ENCODE data around the gene WDR3. TPM values are rescaled to one million over a fixed set of nuclear protein-coding genes. Genes with fewer than 3 reads are reported as not detected.

The WDR3 gene
- polyA plus RNA-seq, 1 donor: 33.2 TPM

DNA sequence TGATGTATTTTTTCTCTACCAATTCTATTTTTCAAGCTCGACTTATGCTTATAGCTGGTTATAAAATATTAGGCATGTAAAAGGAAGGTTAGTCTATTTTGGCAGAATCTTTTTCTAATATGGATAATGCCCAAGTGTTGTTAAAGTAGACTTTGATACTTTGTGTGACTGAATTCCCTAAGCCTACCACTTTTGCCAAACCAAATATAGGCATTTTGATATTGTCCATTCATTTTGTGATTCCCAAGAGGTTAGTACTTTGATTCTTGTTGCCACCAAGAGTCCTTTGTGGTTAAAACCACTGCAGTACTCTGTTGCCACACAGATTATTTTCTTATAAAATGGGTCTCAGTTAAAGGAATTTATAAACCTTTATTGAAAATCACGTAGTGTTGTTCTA is 4.2 kb downstream of the WDR3 start:
- DNase-seq: no peak

DNA sequence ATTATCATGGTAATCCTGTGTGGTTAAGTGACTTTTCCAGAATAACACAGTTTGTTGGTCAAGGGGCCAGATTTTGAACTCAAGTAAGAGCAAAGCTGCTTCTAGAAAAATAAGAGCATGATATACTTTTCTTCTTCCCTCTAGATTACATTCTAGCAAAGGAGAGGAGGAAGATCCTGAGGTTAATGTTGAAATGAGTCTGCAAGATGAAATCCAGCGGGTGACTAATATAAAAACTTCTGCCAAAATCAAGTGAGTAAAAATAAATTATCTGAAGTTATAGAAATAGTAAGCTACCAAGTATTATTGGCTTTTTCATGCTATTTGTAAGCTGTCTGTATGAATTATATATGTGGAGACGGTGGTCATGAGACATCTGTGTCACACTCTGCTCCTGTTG is 12.8 kb downstream of the WDR3 start:
- DNase-seq: no peak

DNA sequence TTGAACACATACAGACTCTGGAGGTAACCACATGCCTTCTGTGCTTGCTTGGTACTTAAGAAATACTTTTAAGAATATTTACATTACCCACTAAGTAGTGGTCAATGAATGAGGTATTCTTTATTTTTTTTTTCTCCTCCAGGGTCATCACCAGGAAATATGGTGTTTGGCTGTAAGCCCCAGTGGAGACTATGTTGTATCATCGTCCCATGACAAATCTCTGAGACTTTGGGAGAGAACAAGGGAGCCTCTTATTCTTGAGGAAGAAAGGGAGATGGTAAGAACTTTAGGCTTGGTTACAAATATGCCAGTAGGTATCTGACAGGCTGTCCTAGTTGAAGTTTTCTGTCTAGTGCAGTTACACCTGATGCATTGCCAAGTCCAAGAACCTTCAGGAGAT is 22.8 kb downstream of the WDR3 start:
- DNase-seq: no peak

DNA sequence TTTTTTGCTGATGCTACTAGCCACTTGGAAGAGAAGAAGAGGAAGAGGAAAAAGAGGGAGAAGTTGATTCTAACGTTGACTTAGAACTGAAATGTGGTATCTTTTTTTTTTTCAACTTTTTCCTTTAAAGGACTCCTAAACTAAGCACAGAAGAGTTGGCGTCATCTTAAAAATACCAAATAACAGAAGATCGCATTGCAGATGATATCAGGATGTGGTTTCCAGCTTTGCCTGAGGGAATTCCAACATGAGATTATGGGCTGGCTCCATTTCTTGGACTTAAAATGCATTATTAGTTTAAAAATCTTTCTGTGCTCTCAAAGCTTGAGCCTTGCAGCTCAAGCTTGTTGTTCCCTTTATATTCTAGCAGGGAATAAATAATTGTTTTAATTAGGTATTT is 29.8 kb downstream of the WDR3 start:
- no peak for DNase-seq

DNA sequence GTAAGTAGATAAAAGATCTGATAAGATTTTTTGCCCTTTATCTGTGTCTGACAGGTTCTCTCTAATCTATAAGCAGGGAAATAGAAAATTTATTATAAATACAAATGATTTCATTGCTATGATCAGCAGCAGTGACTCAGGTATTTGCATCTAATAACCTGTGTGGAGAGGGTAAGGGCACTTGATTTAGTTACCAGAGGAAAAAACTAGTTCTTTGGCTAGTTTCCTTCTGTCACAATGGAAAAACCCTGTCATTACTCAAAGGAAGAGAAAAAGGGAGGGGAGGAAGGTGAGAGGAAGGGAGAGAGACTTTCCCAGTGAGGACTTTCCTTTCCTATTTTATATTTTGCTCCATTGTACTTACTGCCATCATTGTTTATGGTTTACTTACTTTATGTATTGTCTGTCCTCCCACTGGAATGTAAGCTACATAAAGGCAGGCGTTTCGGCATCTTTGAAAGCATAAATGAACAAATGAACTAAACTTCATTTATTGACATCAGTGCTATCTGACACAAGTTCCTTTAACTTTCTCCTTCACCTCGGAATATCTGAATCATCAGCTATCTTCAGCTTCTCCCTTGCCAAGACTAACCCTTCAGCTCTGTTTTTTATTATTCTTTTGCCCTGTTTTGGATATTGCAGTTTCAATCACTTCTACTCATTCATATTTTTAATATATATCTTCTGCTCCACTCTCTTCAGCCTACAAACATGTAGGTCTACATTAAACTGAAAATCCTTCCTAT is 34.9 kb downstream of the WDR3 start:
- no peak for DNase-seq

DNA sequence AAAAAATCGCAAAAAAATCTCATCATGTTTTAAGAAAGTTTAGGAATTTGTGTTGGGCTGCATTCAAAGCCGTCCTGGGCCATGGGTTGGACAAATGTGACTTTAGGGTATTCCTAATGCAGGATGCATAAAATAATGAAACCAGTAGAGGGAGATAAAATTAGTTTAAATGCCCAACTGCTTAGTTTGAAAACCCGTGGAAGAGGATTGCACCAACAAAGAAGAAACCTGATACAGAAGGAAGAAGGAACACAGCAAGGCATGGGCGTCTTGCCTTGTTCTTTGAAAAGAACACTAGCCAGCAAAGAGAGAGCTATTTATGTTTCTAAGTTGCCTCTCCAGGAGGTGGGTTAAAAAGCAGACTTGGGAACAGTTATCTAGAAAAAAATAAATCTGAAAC is 37.9 kb downstream of the WDR3 start:
- DNase-seq: no peak

DNA sequence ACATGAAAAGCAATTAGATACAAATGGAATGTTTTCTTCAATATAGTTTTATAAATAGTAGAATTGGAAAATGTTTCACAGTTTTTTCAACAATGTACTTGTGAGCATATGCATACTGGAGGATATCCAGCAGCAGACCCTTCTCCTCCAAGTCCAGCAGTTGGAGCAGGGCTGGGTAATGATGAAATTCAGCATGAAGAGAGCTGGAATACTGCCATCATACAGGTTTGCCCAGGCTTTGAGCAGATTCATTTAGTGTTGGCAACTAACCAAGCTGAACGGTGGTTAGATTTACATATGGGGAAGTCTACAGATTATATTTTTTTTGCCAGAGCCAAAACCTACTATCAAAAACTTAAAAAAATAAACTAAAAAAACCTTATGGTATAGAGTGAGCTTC is 38.3 kb downstream of the WDR3 start:
- peak; percentile 13 for DNase-seq

DNA sequence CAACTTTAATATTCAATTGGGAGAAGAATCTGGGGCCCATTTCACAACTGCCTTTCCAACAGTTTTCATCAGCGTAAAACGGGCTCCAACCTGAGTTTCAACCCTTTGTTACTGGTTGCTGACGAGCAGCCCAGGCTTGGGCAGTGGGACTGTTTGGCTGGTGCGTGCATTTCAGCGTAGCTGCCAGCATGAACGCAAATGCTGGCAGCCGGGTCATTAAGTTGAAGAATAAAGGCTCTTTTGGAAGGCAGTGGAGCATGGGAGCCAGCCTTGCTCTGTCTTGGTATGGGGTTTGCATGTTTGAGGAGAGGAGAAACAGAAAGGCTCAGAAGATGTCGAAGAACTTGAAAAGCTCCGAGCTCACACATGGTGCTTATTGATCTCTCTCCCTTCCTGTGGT is 40.7 kb downstream of the WDR3 start:
- peak; percentile 51 for DNase-seq

DNA sequence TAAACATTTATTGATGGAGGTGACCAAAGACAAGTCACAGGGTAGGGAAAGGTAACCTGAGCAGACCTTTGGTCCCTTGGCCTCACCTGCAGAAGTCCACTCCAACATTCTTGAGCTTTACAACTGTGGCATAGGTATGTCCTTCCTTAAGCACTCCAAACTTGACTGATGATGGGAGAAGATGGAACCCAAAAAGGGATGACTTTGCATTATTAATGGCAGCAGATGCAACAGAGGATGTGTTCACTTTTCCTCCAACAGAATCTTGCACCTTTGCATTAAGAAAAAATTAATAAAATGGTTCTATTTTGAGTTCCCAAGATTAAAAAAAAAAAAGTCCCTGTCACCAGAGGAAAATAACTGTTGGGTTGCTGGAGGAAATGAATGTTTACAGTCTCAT is 42.2 kb downstream of the WDR3 start:
- DNase-seq: no peak

DNA sequence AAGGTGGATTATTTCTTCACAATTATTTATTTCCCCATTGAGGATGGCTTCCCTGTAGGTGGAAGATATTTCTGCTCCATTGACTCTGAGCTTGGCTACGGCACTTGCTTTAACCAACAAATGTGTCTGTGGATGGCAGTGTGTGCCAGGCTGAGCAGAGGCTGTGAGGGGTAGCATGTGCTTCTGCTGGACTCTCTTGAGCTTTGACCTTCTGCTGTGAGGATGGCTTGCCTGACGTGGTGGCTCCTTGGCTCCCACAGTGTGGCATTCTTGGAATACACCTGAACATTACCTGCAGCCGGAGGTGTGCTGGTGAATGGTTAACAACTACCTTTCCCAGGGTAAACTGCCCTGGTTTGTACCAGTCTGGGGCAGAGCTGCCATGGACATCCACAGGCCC is 46.8 kb downstream of the WDR3 start:
- no peak for DNase-seq

DNA sequence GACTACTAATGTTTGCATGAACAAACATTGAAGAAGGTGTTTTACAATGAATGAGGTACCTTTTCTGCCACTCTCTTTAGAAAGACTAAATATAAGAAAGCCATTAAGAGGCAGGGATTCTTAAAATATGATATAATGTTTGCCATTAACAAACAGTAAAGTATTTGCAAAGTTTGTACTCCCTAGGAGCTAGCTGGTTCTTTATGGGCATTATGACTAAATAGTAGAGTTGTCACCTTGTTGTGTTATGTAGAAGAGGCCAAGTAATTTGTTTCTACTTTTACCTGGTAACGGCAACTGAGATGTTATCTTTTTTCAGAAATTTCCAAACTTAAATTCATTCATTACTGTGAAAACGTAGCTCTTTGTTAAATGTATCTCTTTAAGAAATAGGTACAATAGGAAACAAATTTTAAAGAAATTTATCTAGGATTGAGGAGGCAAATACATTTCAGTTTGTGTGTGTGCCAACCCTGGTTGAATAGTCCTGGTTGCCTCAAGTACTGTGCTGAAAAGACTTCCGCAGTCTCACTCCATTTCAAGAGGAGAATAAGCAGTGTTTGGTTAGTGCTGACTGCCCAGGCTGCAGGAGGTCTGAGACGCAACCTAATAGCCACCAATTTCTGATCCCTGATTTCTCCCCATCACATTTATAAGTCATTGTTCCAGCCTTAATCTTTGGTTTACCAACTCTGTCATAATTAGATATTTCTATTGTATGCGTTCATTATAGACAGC is 52.1 kb downstream of the WDR3 start:
- DNase-seq: no peak

DNA sequence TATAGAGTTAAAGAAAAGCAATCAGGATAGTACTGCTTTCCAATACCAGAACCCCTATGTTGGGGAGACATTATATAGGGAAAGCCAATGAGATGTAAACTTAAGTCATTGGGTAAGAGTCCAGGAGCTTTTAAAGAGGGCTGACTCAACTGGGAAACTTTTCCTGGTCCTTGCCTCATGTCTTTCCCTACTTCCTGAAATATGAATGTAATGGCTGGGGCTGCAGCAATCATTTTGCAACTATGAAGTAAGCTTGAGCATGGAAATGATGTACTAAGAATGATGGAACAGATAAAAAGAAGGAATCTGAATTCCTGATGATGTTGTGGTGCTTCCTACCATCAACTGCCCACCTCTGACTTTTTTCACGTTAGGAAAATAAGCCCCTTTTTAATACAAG is 55.7 kb downstream of the WDR3 start:
- no peak for DNase-seq

DNA sequence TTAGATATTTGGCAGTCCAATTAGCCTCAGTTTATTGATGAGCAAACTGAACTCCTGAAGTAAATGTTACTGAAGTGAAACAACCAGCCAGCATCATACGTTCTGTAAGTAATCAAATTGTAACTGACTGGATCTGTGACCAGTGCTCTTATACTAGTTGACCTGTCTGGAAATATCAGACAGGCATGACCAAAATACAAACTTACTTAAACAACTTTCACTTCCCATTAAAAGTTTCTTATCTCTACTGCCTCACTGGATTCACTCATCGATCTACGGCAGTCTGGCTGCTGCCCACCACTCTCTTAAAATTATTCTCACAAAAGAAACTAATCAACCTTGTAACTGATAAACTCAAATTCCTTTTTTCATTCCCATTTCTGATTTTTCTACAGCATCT is 56.4 kb downstream of the WDR3 start:
- no peak for DNase-seq

DNA sequence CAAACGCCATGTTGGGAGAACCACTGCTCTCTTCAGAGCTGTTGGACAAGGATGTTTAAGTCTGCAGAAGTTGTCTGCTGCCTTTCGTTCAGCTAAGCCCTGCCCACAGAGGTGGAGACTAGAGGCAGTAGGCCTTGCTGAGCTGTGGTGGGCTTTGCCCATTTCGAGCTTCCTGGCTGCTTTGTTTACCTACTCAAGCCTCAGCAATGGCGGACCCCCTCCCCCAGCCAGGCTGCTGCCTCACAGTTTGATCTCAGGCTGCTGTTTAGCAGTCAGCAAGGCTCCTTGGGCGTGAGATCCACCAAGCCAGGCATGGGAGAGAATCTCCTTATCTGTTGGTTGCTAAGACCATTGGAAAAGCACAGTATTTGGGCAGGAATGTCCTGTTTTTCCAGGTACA is 74.8 kb downstream of the WDR3 start:
- DNase-seq: no peak

DNA sequence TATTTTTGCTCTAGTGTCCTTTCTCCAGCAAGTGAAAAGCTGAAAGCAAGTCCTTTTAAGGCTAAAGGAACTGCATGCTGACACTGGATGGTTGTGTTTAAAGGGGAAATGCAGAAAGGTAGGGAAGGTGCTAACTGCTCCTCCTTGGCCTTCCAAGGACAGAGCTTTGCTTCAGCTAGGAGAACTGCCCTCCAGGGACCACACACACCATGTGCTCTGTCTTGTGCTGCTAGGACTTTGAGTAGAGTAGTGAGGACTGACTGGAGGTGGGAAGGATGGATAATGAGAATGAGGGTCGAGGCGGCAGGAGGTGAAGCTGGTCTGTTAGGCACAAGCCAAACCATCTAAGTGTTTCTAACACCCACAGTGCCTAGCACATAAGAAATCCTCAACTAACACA is 77.9 kb downstream of the WDR3 start:
- no peak for DNase-seq

DNA sequence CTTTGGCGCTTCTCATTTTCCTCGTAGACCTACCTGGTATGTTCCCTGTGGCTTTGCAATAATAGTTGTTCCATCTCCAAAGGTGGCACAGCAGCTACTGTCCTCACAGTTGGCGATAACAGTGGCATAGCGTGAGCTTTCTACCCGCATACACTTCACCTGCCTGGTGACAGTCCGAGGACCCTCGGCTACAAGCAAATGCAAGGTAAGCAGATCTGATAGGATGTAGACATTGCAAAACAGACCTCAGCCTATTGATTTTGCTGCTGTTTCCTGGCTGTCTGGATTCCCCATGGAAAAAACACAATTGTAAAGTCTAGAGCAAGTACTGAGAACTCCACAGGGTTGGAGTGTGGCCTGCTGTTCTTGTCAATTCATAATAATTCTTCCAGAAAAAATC is 78.5 kb downstream of the WDR3 start:
- no peak for DNase-seq

DNA sequence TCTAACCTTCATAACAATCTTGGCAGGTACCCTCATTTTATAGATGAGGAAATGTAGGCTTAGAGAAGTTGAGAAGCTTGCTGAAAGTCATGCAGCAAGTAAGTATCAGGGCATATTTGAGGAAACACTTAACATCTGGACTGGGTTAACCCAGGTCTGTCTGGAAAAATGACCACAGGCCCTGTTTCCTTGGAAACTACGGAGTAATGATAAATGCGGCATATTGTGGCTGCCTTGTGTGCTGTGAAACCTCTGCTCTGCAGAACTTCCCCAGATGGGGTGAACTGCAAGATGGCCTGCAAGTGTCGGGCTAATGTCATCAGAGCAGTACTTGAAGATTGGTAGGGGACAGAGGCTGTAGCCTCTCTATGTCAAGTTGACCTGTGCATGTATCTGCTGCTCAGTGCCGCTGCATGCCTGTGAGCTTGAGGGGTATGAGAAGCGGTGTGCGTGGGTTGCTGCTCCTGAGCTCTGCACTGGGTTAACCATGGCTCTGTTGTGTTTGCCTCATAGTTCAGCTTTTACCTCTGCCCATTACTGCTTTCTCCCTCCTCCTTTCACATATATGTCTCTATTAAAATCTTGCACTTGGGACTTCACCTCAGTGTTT is 83.1 kb downstream of the WDR3 start:
- no peak for DNase-seq

DNA sequence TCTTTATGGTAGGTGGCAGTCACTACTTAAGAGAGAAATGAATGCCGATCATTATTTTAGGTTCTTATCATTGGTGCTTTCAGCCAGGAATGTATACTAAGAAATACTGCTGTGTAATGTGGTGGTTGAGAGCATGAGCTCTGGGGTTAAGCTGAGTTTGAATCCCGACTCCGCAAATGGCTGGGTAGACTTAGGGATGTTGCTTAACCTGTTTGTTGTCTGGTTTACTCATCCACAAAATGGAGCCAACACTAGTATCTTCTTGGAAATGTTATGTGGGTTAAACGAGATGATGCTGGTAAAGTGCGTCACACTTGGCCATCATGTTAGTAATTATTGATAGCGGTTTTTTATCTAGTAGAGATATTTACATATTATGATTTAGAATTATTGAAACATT is 83.8 kb downstream of the WDR3 start:
- DNase-seq: no peak

DNA sequence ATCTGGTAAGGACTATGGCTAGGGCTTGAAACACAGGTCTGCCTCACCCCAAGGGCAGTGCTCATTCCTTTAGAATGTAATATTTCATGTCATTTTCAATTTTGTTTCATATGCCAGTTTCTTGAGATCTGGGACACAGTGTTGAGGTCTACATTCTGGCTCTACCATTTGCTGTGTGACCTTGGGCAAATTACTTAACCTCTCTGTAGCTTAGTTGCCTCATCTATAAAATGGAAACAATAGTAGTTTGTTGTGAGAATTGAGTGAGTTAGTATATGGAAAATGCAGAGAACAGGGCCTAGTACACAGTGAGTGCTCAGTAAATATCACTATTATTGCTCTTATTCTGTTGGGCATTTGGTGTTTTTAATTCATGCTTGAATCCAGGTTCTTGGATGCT is 84.4 kb downstream of the WDR3 start:
- no peak for DNase-seq
